Mucosa of descending colon (tissue), 3 donors: ENCODE results near the gene DDX10. TPM values are rescaled to one million over a fixed set of nuclear protein-coding genes. Genes with fewer than 3 reads are reported as not detected.

Experiments
- ATAC-seq: fragments of 200-7000 bp; cut with Tn5 transposase; one replicate; pipeline ENCODE4 v1.9.1; 2020; ENCODE audit warnings: mild to moderate bottlenecking, moderate library complexity
- DNase-seq, 3 donors: peaks; one replicate each; pipeline ENCODE4 v3.0.0-alpha.2; 2020
- H3K36me3 ChIP-seq: fragments of 200-600 bp; one replicate; pipeline ENCODE4 v1.8.0; 2021; ENCODE audit warnings: low read depth, mild to moderate bottlenecking
- H3K4me1 ChIP-seq: fragments of 200-600 bp; one replicate; pipeline ENCODE4 v1.8.0; 2021; ENCODE audit warnings: low read depth, mild to moderate bottlenecking
- H3K4me3 ChIP-seq: fragments of 200-600 bp; one replicate; pipeline ENCODE4 v1.8.0; 2021; ENCODE audit warnings: mild to moderate bottlenecking
- H3K9me3 ChIP-seq: fragments of 200-600 bp; one replicate; pipeline ENCODE4 v1.8.0; 2021; ENCODE audit warnings: mild to moderate bottlenecking
- CTCF ChIP-seq: fragments of 200-600 bp; IDR thresholded peaks from one replicate; pipeline ENCODE4 v1.8.0; 2022; ENCODE audit warnings: antibody characterized with exemption, mild to moderate bottlenecking
- intact Hi-C, 2 donors: fragments of 100-400 bp; cut with DNase I in 1 of 2; cut with micrococcal nuclease in 1 of 2; formaldehyde crosslinking; loops; one replicate each; pipeline versions ENCODE4 v1.11.0 to v1.11.1; 2022; cut with DNase I, micrococcal nuclease
- total RNA-seq, 3 donors: library from RNA; stranded (reverse); fragmentation: NEBNext Ultra II Directional in 2 of 3; extraction: Animal tissue kit (Norgen Biotek cat#: 25700) in 2 of 3; gene quantifications; one replicate each; pipeline versions ENCODE4 v1.2.1 to v1.2.4, GENCODE V29; 2021 to 2023
- donor health status: DM: no; HTN: no; CAD: no; lungs with moderate emphysema.
- donor health status: DM: no; HTN: no; CAD: no.
- donor health status: DM: no; HTN: yes; CAD: no.

DDX10 gene
- total RNA-seq, 3 donors from 2014 or later, result 16.1 to 18.3 (median 17.3) TPM

GRCh38 chr11:108790501-108791299 lies 125.8 kb downstream of the DDX10 start:
- ATAC-seq (no peak), DNase-seq (no peak)
- intact Hi-C loops, result no loop called here

DNA sequence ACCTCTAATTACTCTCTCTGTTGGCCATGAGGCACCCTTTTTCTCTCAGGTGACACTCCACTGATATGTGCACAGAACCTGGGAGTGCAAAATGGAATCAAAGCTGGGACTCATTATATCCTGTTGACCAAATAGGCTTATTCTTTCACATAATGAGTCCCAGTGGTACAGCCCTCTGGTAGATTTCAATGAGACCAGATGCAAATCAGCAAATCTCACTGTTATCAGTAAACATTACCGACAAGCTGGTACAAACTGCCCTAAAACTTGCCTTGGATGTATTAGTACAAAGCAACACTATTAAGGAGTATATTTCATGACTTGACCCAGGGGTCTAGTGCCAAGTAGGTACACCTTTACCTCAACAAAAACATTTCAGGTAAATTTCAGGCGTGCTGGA lies 128.3 kb downstream of the DDX10 start:
- Histone ChIP-seq H3K9me3 (no peaks in the 10 kb centered on the region), H3K4me3 (no peak overlapping the region), H3K36me3 (no peaks in the 10 kb centered on the region), H3K4me1 (no peaks in the 10 kb centered on the region)
- DNase-seq, result no peak
- intact Hi-C loops, result no loop called here
- TF ChIP-seq CTCF, result no peak
- ATAC-seq, result no peak

More at GRCh38 chr11:108790501-108791299, 125.8 kb downstream of the DDX10 start:
- Histone ChIP-seq H3K4me3 (no peak overlapping the region), H3K9me3 (no peaks in the 10 kb centered on the region), H3K36me3 (no peaks in the 10 kb centered on the region), H3K4me1 (no peaks in the 10 kb centered on the region)
- TF ChIP-seq CTCF, result no peak

- no peak for TF ChIP-seq CTCF
- DNase-seq, result no peak
- intact Hi-C loops, result no loop called here
- Histone ChIP-seq H3K9me3 (no peaks in the 10 kb centered on the region), H3K4me1 (no peaks in the 10 kb centered on the region), H3K36me3 (no peaks in the 10 kb centered on the region), H3K4me3 (no peak overlapping the region)
- ATAC-seq, result no peak
These were observed 128.7 kb downstream of the DDX10 start for GRCh38 chr11:108793611-108794010.

DNA sequence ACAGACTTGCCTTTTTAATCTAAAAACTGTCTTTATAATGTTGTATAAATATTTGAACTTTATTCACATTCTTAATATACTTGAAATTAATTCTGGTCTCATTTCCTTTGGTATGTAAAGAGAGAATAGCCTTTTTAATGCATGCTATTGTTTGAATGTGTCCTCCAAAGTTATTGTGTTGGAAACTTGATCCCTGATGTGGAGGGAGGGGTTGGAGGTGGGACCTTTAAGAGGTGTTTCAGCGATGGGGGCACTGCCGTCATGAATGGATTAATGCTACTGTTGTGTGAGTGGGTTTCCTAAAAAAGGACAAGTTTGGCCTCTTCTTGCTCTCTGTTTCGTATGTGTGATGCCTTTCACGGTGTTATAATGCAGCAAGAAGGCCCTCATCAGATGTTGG lies 131.7 kb downstream of the DDX10 start:
- H3K4me3 ChIP-seq, result no peak overlapping the region
- H3K9me3 ChIP-seq, result no peaks in the 10 kb centered on the region
- TF ChIP-seq CTCF, result no peak
- H3K4me1 ChIP-seq, result no peaks in the 10 kb centered on the region
- DNase-seq (no peak), ATAC-seq (no peak)
- intact Hi-C loops, result no loop called here
- H3K36me3 ChIP-seq, result no peaks in the 10 kb centered on the region

GRCh38 chr11:108797578-108798100 lies 132.8 kb downstream of the DDX10 start:
- H3K4me3 ChIP-seq, result no peak overlapping the region
- TF ChIP-seq CTCF, result no peak
- intact Hi-C loops, result no loop called here
- H3K36me3 ChIP-seq, result no peaks in the 10 kb centered on the region
- no peaks in the 10 kb centered on the region for H3K4me1 ChIP-seq
- DNase-seq (no peak), ATAC-seq (no peak)
- no peaks in the 10 kb centered on the region for H3K9me3 ChIP-seq
